Stimulated activated CD4-positive, alpha-beta T cell treated with anti-CD3 and anti-CD28 coated beads, TNF-alpha, amount 100 ng/mL, for 24 hours (primary cell): ENCODE measurements around the gene SORL1.
A peak's percentile ranks its signal among the peaks of the same experiment; 100 is the strongest.
"Not testable (repeated sequence)": the region's sequence is repeated elsewhere in the genome, so short reads cannot be mapped to it uniquely, and the experiment has no call there.

Source experiments
- DNase-seq, 3 experiments: peaks; one replicate each; pipeline ENCODE4 v3.0.0-alpha.2; 2020; ENCODE audit warnings: low read depth in 3 of 3

SORL1 gene

GRCh38 chr11:121561716-121562115 is 109.6 kb downstream of the SORL1 start:
- DNase-seq, result no peak

GRCh38 chr11:121563003-121563402 is 110.9 kb downstream of the SORL1 start:
- DNase-seq, result peak in 1 of 3 experiments; percentile 28

GRCh38 chr11:121563900-121564822 is 112.0 kb downstream of the SORL1 start:
- no peak for DNase-seq

GRCh38 chr11:121564948-121565684 is 113.0 kb downstream of the SORL1 start:
- no peak for DNase-seq

- DNase-seq, result no peak
Measured at GRCh38 chr11:121566279-121567168, 114.4 kb downstream of the SORL1 start.

GRCh38 chr11:121567995-121568394 is 115.9 kb downstream of the SORL1 start:
- DNase-seq, result no peak

GRCh38 chr11:121569332-121570299 is 117.5 kb downstream of the SORL1 start:
- DNase-seq, result not testable (repeated sequence)

- no peak for DNase-seq
Measured at GRCh38 chr11:121570453-121570852, 118.3 kb downstream of the SORL1 start.

- DNase-seq, result no peak
Measured at GRCh38 chr11:121571506-121571905, 119.4 kb downstream of the SORL1 start.

- DNase-seq, result no peak
Measured at GRCh38 chr11:121572571-121573059, 120.5 kb downstream of the SORL1 start.

GRCh38 chr11:121574801-121575200 is 122.7 kb downstream of the SORL1 start:
- DNase-seq, result no peak

- DNase-seq, result no peak
Measured at GRCh38 chr11:121575250-121575962, 123.3 kb downstream of the SORL1 start.

GRCh38 chr11:121575963-121576290 is 123.8 kb downstream of the SORL1 start:
- DNase-seq, result no peak

- DNase-seq, result no peak
Measured at GRCh38 chr11:121576531-121576930, 124.4 kb downstream of the SORL1 start.

GRCh38 chr11:121577106-121577848 is 125.2 kb downstream of the SORL1 start:
- no peak for DNase-seq

GRCh38 chr11:121578251-121578976 is 126.3 kb downstream of the SORL1 start:
- no peak for DNase-seq

GRCh38 chr11:121580154-121580553 is 128.0 kb downstream of the SORL1 start:
- no peak for DNase-seq

GRCh38 chr11:121581607-121582006 is 129.5 kb downstream of the SORL1 start:
- DNase-seq, result no peak

GRCh38 chr11:121582296-121582695 is 130.2 kb downstream of the SORL1 start:
- no peak for DNase-seq
